Measurements from ENCODE around the gene KLC1.

GRCh38 chr14:103688441-103688840 lies 59.4 kb downstream of the KLC1 start:
- TF ChIP-seq POLR2A (IDR thresholded peaks at IDR 0.05) (no peak), CTCF (IDR thresholded peaks at IDR 0.05) (no peak), POLR2AphosphoS5 (IDR thresholded peaks at IDR 0.05) (no peak)

All from sigmoid colon (tissue), 4 donors.